ENCODE data around the gene PDLIM3.

Gene PDLIM3

DNA sequence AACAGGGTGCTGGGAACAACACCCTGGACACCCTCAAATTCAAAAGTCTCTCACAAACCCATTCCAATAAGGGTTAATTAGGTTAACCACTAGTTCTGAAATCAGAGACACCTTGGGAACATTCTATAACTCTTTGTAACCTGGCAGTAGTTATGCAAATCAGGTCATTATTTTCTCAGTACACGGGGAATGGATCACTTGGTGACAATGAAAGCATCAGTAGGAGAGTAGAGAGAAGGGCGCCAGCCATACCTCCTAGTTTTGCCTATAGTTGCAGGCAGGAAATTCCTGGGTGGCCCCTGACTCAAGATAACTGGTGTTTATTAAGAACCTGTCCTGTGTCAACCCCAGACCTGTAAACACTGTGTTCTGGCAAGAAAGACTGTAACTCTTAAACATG is 66.3 kb downstream of the PDLIM3 start:
- no peak for TF ChIP-seq CTCF (conservative IDR thresholded peaks at IDR 0.05)
- TF ChIP-seq ZFX (IDR thresholded peaks at IDR 0.05): no peak
- H3K27ac ChIP-seq: no peak overlapping the region

- no peak for TF ChIP-seq ZFX (IDR thresholded peaks at IDR 0.05)
- no peak for TF ChIP-seq CTCF (conservative IDR thresholded peaks at IDR 0.05)
- H3K27ac ChIP-seq: no peak overlapping the region
Measured at GRCh38 chr4:185467991-185468390, 67.3 kb downstream of the PDLIM3 start.

DNA sequence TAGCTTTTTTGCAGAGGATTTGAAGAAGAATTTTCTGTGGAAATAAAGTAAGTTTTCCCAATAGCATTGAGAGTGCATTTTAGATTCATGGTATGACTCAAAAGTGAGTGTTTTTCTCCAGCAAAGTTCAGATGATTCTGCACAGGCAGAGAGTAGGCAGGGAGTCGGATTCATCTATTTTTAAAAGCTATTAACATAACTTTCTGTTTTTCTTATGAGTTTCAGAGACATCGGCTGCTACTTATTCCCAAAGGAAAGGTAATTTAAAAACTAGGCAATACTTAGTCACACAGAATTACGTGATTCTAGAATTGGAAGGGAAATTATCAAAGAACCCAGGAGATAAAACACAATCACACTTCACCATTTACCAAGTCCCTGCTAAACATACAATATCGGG is 68.2 kb downstream of the PDLIM3 start:
- TF ChIP-seq ZFX (IDR thresholded peaks at IDR 0.05) (no peak), CTCF (conservative IDR thresholded peaks at IDR 0.05) (no peak)
- no peak overlapping the region for H3K27ac ChIP-seq

DNA sequence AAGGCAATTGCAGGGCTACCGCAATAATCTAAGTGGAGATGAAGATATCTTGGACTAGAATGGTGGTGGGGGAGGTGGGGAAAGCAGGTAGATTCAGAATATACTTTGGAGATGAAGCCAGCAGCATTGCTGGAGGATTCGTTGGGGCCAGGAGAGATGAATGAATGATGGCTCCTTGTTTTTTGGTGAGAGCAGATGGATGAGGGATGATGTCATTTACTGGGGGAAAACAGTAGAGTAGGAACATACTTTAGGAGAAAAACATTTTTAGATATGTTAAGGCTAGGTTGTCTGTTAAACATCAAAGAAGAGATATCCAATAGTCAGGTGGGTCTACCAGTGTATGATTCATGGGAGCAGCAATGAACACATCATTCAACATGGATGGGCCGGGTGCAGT is 69.6 kb downstream of the PDLIM3 start:
- TF ChIP-seq CTCF (conservative IDR thresholded peaks at IDR 0.05) (no peak), ZFX (IDR thresholded peaks at IDR 0.05) (no peak)
- H3K27ac ChIP-seq: no peak overlapping the region

DNA sequence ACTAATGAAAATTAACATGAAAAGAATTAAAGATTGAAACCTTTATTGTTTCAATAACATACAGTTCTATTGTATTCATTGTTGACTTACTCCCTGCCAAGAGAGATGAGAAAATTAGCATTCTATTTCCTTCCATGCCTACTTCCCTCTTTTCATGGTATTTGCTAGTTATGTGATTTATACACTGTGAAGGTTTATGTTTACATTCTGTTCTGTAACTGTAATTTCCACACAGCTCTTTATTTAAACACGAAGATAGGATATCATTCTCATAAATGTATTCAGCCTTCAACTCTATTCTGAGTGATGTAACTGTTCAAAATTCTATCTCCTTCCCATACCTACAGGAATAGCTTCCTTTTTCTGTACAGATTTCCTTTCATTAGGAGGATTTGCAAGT is 70.4 kb downstream of the PDLIM3 start:
- TF ChIP-seq CTCF (conservative IDR thresholded peaks at IDR 0.05) (no peak), ZFX (IDR thresholded peaks at IDR 0.05) (no peak)
- H3K27ac ChIP-seq: no peak overlapping the region

DNA sequence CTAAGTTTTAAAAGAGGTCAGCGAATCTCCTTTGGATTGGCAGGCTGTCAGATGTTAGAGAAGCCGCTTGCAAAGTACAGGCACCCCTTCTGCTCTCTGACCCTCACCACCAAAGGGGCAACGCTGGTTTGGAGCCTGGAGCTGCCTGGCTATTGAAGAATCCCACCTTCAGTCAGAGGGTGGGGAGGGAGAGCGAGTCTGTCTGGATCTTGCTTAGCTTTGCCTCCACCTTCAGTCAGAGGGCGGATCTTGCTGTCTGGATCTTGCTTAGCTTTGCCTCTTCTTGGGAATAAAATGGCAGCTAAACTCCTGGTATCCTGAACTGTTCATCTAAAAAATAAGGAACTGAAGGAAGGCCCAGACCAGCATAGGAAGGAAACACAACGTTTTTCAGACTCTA is 71.1 kb downstream of the PDLIM3 start:
- no peak overlapping the region for H3K27ac ChIP-seq
- TF ChIP-seq CTCF (conservative IDR thresholded peaks at IDR 0.05) (no peak), ZFX (IDR thresholded peaks at IDR 0.05) (no peak)

DNA sequence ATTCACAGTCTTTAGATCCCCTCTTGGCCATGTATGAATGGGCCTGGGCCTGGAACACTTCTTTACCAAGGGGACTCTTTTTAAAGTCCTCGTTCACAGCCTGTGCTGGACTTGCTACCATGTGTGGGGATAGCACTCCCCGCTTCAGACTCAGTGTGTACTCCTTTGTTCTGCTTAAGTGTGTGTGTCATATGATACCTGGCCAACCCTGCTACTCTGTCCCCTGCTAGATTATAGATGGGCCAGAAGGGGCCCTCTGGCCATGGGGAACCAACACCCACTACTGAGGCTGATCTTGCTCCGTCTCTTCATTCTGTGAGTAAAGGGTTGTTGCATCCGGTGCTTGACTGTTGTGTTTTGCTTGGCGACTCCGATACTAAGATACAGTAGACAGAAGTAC is 71.8 kb downstream of the PDLIM3 start:
- TF ChIP-seq CTCF (conservative IDR thresholded peaks at IDR 0.05): no peak
- TF ChIP-seq ZFX (IDR thresholded peaks at IDR 0.05): no peak
- H3K27ac ChIP-seq: no peak overlapping the region

Data from C4-2B (cell line).